ENCODE results near the gene MARK1. TPM values are rescaled to one million over a fixed set of nuclear protein-coding genes. Genes with fewer than 3 reads are reported as not detected.

Gene MARK1
- total and polyA plus RNA-seq, 2 of the 4 experiments (the other 2 are of a cell fraction), result not detected

DNA sequence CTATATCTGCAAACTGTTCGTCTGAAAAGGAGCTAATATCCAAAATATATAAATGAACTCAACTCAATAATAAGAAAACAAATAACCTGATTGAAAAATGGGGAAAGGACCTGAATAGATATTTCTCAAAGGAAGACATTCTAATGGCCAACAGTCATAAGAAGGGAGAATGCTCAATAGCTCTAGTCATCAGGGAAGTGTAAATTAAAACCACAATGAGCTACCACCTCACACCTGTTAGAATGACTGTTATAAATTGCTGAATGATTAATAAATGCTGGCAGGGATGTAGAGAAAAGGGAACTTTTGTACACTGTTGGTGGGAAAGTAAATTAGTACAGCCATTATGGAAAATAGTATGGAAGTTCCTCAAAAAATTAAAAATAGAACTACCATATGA, 141.1 kb downstream of the MARK1 start:
- H3K27me3 ChIP-seq (ENCODE audit: control insufficient read depth, insufficient read depth, low read length), result peaks cover under 1% of the 10 kb centered on the region; the same call in 1 of the 2 replicates
- no peak overlapping the region for H3K4me2 ChIP-seq (ENCODE audit: low read depth, low read length)
- no peak overlapping the region for H4K91ac ChIP-seq (ENCODE audit: insufficient read depth, low read depth, low read length)
- no peak overlapping the region for H2AFZ ChIP-seq (replicated peaks; ENCODE audit: low read length, poor library complexity)
- TF ChIP-seq FOS (IDR thresholded peaks at IDR 0.05; ENCODE audit: low read depth, low read length), result no peak
- no peak for TF ChIP-seq RCOR1 (IDR thresholded peaks at IDR 0.05; ENCODE audit: insufficient replicate concordance, low read length)
- TF ChIP-seq BHLHE40 (IDR thresholded peaks at IDR 0.05; ENCODE audit: low read depth, low read length), result no peak
- TF ChIP-seq SMC3 (IDR thresholded peaks at IDR 0.05; ENCODE audit: low read depth, low read length), result no peak
- TF ChIP-seq MAZ (IDR thresholded peaks at IDR 0.05; ENCODE audit: borderline replicate concordance, low read depth, low read length), result no peak
- TF ChIP-seq, protein P1, sequence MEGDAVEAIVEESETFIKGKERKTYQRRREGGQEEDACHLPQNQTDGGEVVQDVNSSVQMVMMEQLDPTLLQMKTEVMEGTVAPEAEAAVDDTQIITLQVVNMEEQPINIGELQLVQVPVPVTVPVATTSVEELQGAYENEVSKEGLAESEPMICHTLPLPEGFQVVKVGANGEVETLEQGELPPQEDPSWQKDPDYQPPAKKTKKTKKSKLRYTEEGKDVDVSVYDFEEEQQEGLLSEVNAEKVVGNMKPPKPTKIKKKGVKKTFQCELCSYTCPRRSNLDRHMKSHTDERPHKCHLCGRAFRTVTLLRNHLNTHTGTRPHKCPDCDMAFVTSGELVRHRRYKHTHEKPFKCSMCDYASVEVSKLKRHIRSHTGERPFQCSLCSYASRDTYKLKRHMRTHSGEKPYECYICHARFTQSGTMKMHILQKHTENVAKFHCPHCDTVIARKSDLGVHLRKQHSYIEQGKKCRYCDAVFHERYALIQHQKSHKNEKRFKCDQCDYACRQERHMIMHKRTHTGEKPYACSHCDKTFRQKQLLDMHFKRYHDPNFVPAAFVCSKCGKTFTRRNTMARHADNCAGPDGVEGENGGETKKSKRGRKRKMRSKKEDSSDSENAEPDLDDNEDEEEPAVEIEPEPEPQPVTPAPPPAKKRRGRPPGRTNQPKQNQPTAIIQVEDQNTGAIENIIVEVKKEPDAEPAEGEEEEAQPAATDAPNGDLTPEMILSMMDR (conservative IDR thresholded peaks at IDR 0.05; ENCODE audit: low read depth, low read length), result no peak
- TF ChIP-seq RFX5 (IDR thresholded peaks at IDR 0.05; ENCODE audit: low read depth, low read length), result no peak
- TF ChIP-seq CHD1 (IDR thresholded peaks at IDR 0.05; ENCODE audit: low read depth, low read length), result no peak
- TF ChIP-seq, protein P2, sequence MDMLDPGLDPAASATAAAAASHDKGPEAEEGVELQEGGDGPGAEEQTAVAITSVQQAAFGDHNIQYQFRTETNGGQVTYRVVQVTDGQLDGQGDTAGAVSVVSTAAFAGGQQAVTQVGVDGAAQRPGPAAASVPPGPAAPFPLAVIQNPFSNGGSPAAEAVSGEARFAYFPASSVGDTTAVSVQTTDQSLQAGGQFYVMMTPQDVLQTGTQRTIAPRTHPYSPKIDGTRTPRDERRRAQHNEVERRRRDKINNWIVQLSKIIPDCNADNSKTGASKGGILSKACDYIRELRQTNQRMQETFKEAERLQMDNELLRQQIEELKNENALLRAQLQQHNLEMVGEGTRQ (IDR thresholded peaks at IDR 0.05; ENCODE audit: low read depth, low read length), result no peak
- no peak for TF ChIP-seq MXI1 (IDR thresholded peaks at IDR 0.05; ENCODE audit: borderline replicate concordance, low read depth, low read length)
- TF ChIP-seq, protein P3, sequence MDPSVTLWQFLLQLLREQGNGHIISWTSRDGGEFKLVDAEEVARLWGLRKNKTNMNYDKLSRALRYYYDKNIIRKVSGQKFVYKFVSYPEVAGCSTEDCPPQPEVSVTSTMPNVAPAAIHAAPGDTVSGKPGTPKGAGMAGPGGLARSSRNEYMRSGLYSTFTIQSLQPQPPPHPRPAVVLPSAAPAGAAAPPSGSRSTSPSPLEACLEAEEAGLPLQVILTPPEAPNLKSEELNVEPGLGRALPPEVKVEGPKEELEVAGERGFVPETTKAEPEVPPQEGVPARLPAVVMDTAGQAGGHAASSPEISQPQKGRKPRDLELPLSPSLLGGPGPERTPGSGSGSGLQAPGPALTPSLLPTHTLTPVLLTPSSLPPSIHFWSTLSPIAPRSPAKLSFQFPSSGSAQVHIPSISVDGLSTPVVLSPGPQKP (IDR thresholded peaks at IDR 0.05; ENCODE audit: borderline replicate concordance, low read depth, low read length), result no peak
- no peak for TF ChIP-seq NFE2L2 (IDR thresholded peaks at IDR 0.05; ENCODE audit: low read depth, low read length)
- TF ChIP-seq POLR2A (IDR thresholded peaks at IDR 0.05; ENCODE audit: low read depth, low read length), result no peak
- TF ChIP-seq MAFK (IDR thresholded peaks at IDR 0.05; ENCODE audit: low read depth, low read length), result no peak
- H3K14ac ChIP-seq (replicated peaks; ENCODE audit: low read depth, low read length), result no peak overlapping the region
- POLR2A ChIA-PET (ENCODE audit: unreplicated experiment), result no interaction called here
- ATAC-seq (ENCODE audit: low read depth), result no peak
- H3K79me1 ChIP-seq (ENCODE audit: low read depth in 1 of 2, low read length in 2 of 2), result no peaks in the 10 kb centered on the region
- no TSS peak for BruUV-seq (replicated peaks)
- no peak overlapping the region for H3K18ac ChIP-seq (ENCODE audit: low read depth, low read length)
- in situ Hi-C loops (cut with MboI; ENCODE audit: low sequenced_read_pairs) (no loop called here), dilution Hi-C loops (cut with HindIII; ENCODE audit: low sequenced_read_pairs, unreplicated experiment) (no loop called here), intact Hi-C loops (cut with micrococcal nuclease) (no loop called here)
- CTCF ChIA-PET, result interaction anchor here (3.2 kb wide), 1 partner anchor 107 kb away, joined by 7 read pairs; no protein-coding TSS in a partner anchor
- no peaks in the 10 kb centered on the region for H3K36me3 ChIP-seq (ENCODE audit: control insufficient read depth, insufficient read depth, low read length)
- H2BK5ac ChIP-seq (ENCODE audit: low read depth, low read length, poor library complexity, severe bottlenecking), result no peak overlapping the region
- no peak overlapping the region for H2BK20ac ChIP-seq (ENCODE audit: low read depth, low read length)
- H3K9me3 ChIP-seq (ENCODE audit: control insufficient read depth, insufficient read depth, low read length), result no peaks in the 10 kb centered on the region
- no peak overlapping the region for H3K4ac ChIP-seq (ENCODE audit: low read depth, low read length)
- H2BK15ac ChIP-seq (ENCODE audit: low read depth, low read length), result no peak overlapping the region
- H3K4me1 ChIP-seq (ENCODE audit: control insufficient read depth, insufficient read depth, low read length), result no peaks in the 10 kb centered on the region
- no CpG with 5 or more reads among the region's 1 CpG for WGBS, 2 experiments (ENCODE audit: extremely low coverage in 2 of 2, insufficient read length in 1 of 2)
- H2AK5ac ChIP-seq (ENCODE audit: low read depth, low read length), result no peak overlapping the region
- no peak overlapping the region for H4K8ac ChIP-seq (ENCODE audit: low read depth in 2 of 2, low read length in 2 of 2)
- H2BK120ac ChIP-seq (ENCODE audit: low read depth, low read length), result no peak overlapping the region
- H3K4me3 ChIP-seq (ENCODE audit: insufficient read depth, low read depth, low read length), result no peak overlapping the region
- H3K9ac ChIP-seq (ENCODE audit: low read depth, low read length), result no peak overlapping the region
- H3K27ac ChIP-seq (ENCODE audit: insufficient read depth, low read length), result no peak overlapping the region
- H3K9me1 ChIP-seq (ENCODE audit: insufficient read depth, low read length), result no peaks in the 10 kb centered on the region
- H3K23ac ChIP-seq (ENCODE audit: low read depth, low read length), result no peak overlapping the region
- H2AK9ac ChIP-seq (replicated peaks; ENCODE audit: low read depth, low read length, poor library complexity), result no peak overlapping the region
- no peaks in the 10 kb centered on the region for H4K20me1 ChIP-seq (ENCODE audit: insufficient read depth, low read length)
- H3K56ac ChIP-seq (ENCODE audit: extremely low read depth, insufficient read depth, low read length), result no peak overlapping the region
- no peak for DNase-seq
- no peak overlapping the region for H4K5ac ChIP-seq (ENCODE audit: low read depth, low read length)
